WTC11 (cell line): Measurements from ENCODE around the gene MAGOH. TPM values are rescaled to one million over a fixed set of nuclear protein-coding genes. Genes with fewer than 3 reads are reported as not detected.

ENCODE experiments used
- ATAC-seq: fragments of 200-7000 bp; cut with Tn5 transposase; 2 replicates; pipeline ENCODE4 v1.10.0; 2021; ENCODE audit warnings: mild to moderate bottlenecking, moderate library complexity
- CTCF ChIA-PET: fragments of 300-600 bp; sonication (Branson Sonifier 250); formaldehyde crosslinking; loops from one replicate; lab custom pipeline; 2021; ENCODE audit warnings: antibody characterized with exemption; lab: Charles Lee
- POLR2A ChIA-PET: fragments of 350-600 bp; sonication (Branson Sonifier 250); formaldehyde crosslinking; loops from one replicate; lab custom pipeline; 2021; ENCODE audit warnings: antibody characterized with exemption; lab: Charles Lee
- DNase-seq: peaks from one replicate; pipeline ENCODE4 v3.0.0; 2021; ENCODE audit warnings: low spot score
- H3K27ac Mint-ChIP-seq: 2 replicates; pipeline ENCODE4 v1.8.0; 2021; ENCODE audit warnings: mixed read lengths
- H3K27me3 Mint-ChIP-seq: 2 replicates; pipeline ENCODE4 v1.8.0; 2021; ENCODE audit warnings: low read depth, mild to moderate bottlenecking, moderate library complexity, mixed read lengths
- H3K36me3 Mint-ChIP-seq: 2 replicates; pipeline ENCODE4 v1.8.0; 2021; ENCODE audit warnings: mixed read lengths
- H3K4me1 Mint-ChIP-seq: 2 replicates; pipeline ENCODE4 v1.8.0; 2022; ENCODE audit warnings: mixed read lengths
- H3K4me3 Mint-ChIP-seq: 2 replicates; pipeline ENCODE4 v1.8.0; 2021; ENCODE audit warnings: mild to moderate bottlenecking, moderate library complexity, mixed read lengths
- H3K9me3 Mint-ChIP-seq: 2 replicates; pipeline ENCODE4 v1.8.0; 2021; ENCODE audit warnings: mixed read lengths
- ESRRA ChIP-seq: sonication (generic); formaldehyde crosslinking; IDR thresholded peaks from 2 replicates; pipeline ENCODE4 v1.8.1; 2022; ENCODE audit warnings: mild to moderate bottlenecking, missing genetic modification reagents, borderline replicate concordance
- FOXJ3 ChIP-seq: sonication (generic); formaldehyde crosslinking; IDR thresholded peaks from 2 replicates; pipeline ENCODE4 v1.9.0; 2021; ENCODE audit warnings: missing genetic modification reagents, mild to moderate bottlenecking, borderline replicate concordance
- FOXK1 ChIP-seq: sonication (generic); formaldehyde crosslinking; IDR thresholded peaks from 2 replicates; pipeline ENCODE4 v1.8.0; 2022; ENCODE audit warnings: mild to moderate bottlenecking, moderate library complexity, missing genetic modification reagents
- HMGA2 ChIP-seq: fragments of 250-450 bp; sonication (Bioruptor Pico); IDR thresholded peaks from 2 replicates; pipeline ENCODE4 v1.4.0; 2021; ENCODE audit warnings: mild to moderate bottlenecking, moderate library complexity
- IRF2 ChIP-seq: sonication (generic); formaldehyde crosslinking; IDR thresholded peaks from 2 replicates; pipeline ENCODE4 v1.8.0; 2022; ENCODE audit warnings: low read depth, missing genetic modification reagents, borderline replicate concordance
- NR1H2 ChIP-seq: sonication (generic); formaldehyde crosslinking; IDR thresholded peaks from 2 replicates; pipeline ENCODE4 v1.9.0; 2021; ENCODE audit warnings: mild to moderate bottlenecking, moderate library complexity, missing genetic modification reagents
- NR2C2 ChIP-seq: sonication (generic); formaldehyde crosslinking; IDR thresholded peaks from 2 replicates; pipeline ENCODE4 v1.8.0; 2022; ENCODE audit warnings: mild to moderate bottlenecking, missing genetic modification reagents
- PREB ChIP-seq: sonication (generic); formaldehyde crosslinking; IDR thresholded peaks from 2 replicates; pipeline ENCODE4 v1.8.1; 2022; ENCODE audit warnings: mild to moderate bottlenecking, missing genetic modification reagents, moderate library complexity, borderline replicate concordance
- PRRX2 ChIP-seq: fragments of 250-450 bp; sonication (Bioruptor Pico); IDR thresholded peaks from 2 replicates; pipeline ENCODE4 v1.8.0; 2021; ENCODE audit warnings: mild to moderate bottlenecking
- SMAD4 ChIP-seq: sonication (generic); formaldehyde crosslinking; IDR thresholded peaks from 2 replicates; pipeline ENCODE4 v1.8.0; 2022; ENCODE audit warnings: mild to moderate bottlenecking, missing genetic modification reagents
- SP1 ChIP-seq: sonication (generic); formaldehyde crosslinking; conservative IDR thresholded peaks from 2 replicates; pipeline ENCODE4 v1.8.1; 2022; ENCODE audit warnings: missing genetic modification reagents
- STAT6 ChIP-seq: sonication (generic); formaldehyde crosslinking; conservative IDR thresholded peaks from 2 replicates; pipeline ENCODE4 v1.8.1; 2023; ENCODE audit warnings: mild to moderate bottlenecking, low read depth, missing genetic modification reagents, moderate library complexity
- TEAD1 ChIP-seq: sonication (generic); formaldehyde crosslinking; IDR thresholded peaks from 2 replicates; pipeline ENCODE4 v1.8.0; 2022; ENCODE audit warnings: mild to moderate bottlenecking, missing genetic modification reagents
- TP53 ChIP-seq: sonication (generic); formaldehyde crosslinking; IDR thresholded peaks from 2 replicates; pipeline ENCODE4 v1.8.1; 2023; ENCODE audit warnings: mild to moderate bottlenecking, missing genetic modification reagents
- USF1 ChIP-seq: sonication (generic); formaldehyde crosslinking; IDR thresholded peaks from 2 replicates; pipeline ENCODE4 v1.8.0; 2022; ENCODE audit warnings: mild to moderate bottlenecking, missing genetic modification reagents
- USF2 ChIP-seq: sonication (generic); formaldehyde crosslinking; IDR thresholded peaks from 2 replicates; pipeline ENCODE4 v1.8.1; 2023; ENCODE audit warnings: mild to moderate bottlenecking, missing genetic modification reagents, moderate library complexity
- ZNF416 ChIP-seq: fragments of 250-450 bp; sonication (Bioruptor Pico); IDR thresholded peaks from 2 replicates; pipeline ENCODE4 v1.9.0; 2021; ENCODE audit warnings: mild to moderate bottlenecking, inconsistent platforms
- total RNA-seq: library from RNA; stranded (reverse); gene quantifications from 3 replicates; pipeline ENCODE4 v1.2.3, GENCODE V29; 2021
- TF ChIP-seq, protein P1 (sequence below): sonication (generic); formaldehyde crosslinking; IDR thresholded peaks from 2 replicates; pipeline ENCODE4 v1.8.1; 2023; ENCODE audit warnings: mild to moderate bottlenecking, missing genetic modification reagents, borderline replicate concordance
- TF ChIP-seq, protein P2 (sequence below): sonication (generic); formaldehyde crosslinking; IDR thresholded peaks from 2 replicates; pipeline ENCODE4 v1.8.0; 2022; ENCODE audit warnings: mild to moderate bottlenecking, missing genetic modification reagents
- TF ChIP-seq, protein P3 (sequence below): sonication (generic); formaldehyde crosslinking; IDR thresholded peaks from 2 replicates; pipeline ENCODE4 v1.8.1; 2022; ENCODE audit warnings: low read depth, mild to moderate bottlenecking, moderate library complexity, missing genetic modification reagents, borderline replicate concordance

The MAGOH gene
- total RNA-seq, 1 experiment from 2014 or later: 57.8 TPM

DNA sequence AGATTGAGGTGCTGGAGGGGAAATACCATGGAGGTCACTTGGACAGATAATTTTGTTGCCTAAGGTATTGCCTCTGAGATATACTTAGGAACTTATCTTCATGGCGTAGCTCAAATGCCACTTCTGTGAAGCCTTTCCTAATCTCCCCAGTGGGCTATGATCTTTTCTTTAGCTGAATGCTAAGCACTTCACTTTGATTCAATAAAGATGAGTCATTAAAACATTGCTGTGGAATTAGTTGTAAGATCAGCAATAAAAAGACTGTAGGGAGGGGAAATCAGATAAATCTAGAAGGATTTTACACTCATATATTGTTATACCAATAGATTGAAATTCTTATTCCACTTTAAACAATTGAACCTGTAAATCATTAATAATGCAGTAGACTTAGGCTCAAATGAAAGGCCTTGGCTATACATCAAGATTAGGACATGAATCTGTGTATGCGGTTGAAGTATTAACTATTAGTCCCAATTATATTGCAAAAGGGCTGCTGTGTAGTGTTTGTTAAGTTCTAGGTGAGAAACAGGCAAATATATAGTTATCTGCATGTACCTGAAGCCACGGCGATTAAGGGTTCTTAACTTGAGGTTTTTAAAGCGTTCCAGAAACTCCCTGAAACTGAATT is 19.2 kb upstream of the MAGOH start:
- Mint-ChIP-seq H3K4me3 (no peak overlapping the region), H3K4me1 (no peaks in the 10 kb centered on the region), H3K36me3 (peaks cover 86% of the 10 kb centered on the region), H3K9me3 (no peaks in the 10 kb centered on the region), H3K27ac (no peak overlapping the region), H3K27me3 (no peaks in the 10 kb centered on the region)
- TF ChIP-seq ZNF416 (no peak), NR1H2 (CRISPR knock-in tag) (no peak), FOXK1 (CRISPR knock-in tag) (no peak), TEAD1 (CRISPR knock-in tag) (no peak), NR2C2 (CRISPR knock-in tag) (no peak), PREB (CRISPR knock-in tag) (no peak), USF1 (no peak), IRF2 (no peak), TP53 (CRISPR knock-in tag) (no peak), HMGA2 (CRISPR knock-in tag) (no peak), SP1 (no peak), FOXJ3 (no peak), ESRRA (CRISPR knock-in tag) (no peak), USF2 (CRISPR knock-in tag) (no peak), PRRX2 (no peak)
- TF ChIP-seq, protein P1, sequence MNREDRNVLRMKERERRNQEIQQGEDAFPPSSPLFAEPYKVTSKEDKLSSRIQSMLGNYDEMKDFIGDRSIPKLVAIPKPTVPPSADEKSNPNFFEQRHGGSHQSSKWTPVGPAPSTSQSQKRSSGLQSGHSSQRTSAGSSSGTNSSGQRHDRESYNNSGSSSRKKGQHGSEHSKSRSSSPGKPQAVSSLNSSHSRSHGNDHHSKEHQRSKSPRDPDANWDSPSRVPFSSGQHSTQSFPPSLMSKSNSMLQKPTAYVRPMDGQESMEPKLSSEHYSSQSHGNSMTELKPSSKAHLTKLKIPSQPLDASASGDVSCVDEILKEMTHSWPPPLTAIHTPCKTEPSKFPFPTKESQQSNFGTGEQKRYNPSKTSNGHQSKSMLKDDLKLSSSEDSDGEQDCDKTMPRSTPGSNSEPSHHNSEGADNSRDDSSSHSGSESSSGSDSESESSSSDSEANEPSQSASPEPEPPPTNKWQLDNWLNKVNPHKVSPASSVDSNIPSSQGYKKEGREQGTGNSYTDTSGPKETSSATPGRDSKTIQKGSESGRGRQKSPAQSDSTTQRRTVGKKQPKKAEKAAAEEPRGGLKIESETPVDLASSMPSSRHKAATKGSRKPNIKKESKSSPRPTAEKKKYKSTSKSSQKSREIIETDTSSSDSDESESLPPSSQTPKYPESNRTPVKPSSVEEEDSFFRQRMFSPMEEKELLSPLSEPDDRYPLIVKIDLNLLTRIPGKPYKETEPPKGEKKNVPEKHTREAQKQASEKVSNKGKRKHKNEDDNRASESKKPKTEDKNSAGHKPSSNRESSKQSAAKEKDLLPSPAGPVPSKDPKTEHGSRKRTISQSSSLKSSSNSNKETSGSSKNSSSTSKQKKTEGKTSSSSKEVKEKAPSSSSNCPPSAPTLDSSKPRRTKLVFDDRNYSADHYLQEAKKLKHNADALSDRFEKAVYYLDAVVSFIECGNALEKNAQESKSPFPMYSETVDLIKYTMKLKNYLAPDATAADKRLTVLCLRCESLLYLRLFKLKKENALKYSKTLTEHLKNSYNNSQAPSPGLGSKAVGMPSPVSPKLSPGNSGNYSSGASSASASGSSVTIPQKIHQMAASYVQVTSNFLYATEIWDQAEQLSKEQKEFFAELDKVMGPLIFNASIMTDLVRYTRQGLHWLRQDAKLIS: no peak
- POLR2A ChIA-PET: no interaction called here
- no peak for ATAC-seq
- CTCF ChIA-PET: interaction anchor here (1.1 kb wide), 1 partner anchor 21 kb away, joined by 4 read pairs; no protein-coding TSS in a partner anchor
- no peak for DNase-seq

DNA sequence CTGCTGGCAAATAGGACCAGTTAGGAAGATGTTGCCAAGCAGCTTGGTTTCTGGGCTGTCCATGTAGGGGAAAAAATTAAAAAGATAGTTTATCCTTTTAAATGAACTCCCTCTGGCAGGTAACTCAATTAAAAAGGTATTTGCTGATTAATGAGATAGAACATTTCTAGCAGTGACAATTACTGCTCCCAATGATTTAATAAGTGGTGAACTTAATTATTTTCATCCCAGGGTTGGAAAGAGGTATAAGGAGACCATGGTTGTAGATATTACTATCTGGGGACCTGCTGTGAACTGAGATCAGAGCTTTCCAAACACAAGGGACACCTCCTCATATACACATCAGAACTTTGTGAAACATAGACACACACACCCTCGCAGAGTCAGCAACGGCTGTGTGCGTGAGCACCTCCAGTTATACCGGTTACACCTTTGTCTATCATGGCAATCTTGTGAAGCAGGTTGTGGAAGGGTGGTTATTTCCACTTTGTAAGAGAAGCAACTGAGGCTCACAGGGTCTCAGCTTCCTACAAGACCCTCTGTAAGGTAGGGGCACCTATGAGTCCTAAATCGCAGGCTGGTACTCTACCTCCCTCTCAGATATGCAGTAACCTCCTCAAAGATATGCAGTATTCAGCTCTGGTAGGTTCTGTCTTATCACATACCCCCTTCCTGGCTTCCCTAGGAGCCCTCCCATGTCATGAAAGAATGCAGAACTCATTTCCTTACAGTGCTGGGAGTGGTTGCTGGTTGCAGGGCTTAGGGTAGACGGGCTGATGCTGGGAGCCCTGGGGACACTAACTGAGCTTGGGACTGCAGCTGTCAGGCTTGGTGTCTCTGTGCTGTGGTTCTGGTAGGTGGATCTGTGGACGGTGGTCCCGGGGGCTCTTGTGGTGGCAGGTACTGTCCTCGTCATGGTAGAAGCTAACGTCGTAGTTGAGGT is 18.5 kb upstream of the MAGOH start:
- no peak overlapping the region for H3K27ac Mint-ChIP-seq
- POLR2A ChIA-PET: no interaction called here
- no peaks in the 10 kb centered on the region for H3K27me3 Mint-ChIP-seq
- DNase-seq: no peak
- H3K4me1 Mint-ChIP-seq: no peaks in the 10 kb centered on the region
- no peak overlapping the region for H3K4me3 Mint-ChIP-seq
- H3K36me3 Mint-ChIP-seq: peaks cover 82% of the 10 kb centered on the region
- ATAC-seq: no peak
- no peaks in the 10 kb centered on the region for H3K9me3 Mint-ChIP-seq
- CTCF ChIA-PET: no interaction called here
- TF ChIP-seq, protein P2, sequence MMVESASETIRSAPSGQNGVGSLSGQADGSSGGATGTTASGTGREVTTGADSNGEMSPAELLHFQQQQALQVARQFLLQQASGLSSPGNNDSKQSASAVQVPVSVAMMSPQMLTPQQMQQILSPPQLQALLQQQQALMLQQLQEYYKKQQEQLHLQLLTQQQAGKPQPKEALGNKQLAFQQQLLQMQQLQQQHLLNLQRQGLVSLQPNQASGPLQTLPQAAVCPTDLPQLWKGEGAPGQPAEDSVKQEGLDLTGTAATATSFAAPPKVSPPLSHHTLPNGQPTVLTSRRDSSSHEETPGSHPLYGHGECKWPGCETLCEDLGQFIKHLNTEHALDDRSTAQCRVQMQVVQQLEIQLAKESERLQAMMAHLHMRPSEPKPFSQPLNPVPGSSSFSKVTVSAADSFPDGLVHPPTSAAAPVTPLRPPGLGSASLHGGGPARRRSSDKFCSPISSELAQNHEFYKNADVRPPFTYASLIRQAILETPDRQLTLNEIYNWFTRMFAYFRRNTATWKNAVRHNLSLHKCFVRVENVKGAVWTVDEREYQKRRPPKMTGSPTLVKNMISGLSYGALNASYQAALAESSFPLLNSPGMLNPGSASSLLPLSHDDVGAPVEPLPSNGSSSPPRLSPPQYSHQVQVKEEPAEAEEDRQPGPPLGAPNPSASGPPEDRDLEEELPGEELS (CRISPR knock-in tag): no peak
- no peak for TF ChIP-seq HMGA2 (CRISPR knock-in tag)
- TF ChIP-seq STAT6 (CRISPR knock-in tag): no peak
- no peak for TF ChIP-seq SMAD4 (CRISPR knock-in tag)
- TF ChIP-seq, protein P3, sequence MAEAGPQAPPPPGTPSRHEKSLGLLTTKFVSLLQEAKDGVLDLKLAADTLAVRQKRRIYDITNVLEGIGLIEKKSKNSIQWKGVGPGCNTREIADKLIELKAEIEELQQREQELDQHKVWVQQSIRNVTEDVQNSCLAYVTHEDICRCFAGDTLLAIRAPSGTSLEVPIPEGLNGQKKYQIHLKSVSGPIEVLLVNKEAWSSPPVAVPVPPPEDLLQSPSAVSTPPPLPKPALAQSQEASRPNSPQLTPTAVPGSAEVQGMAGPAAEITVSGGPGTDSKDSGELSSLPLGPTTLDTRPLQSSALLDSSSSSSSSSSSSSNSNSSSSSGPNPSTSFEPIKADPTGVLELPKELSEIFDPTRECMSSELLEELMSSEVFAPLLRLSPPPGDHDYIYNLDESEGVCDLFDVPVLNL (CRISPR knock-in tag): no peak
